ENCODE measurements around the gene USP24.

DNA sequence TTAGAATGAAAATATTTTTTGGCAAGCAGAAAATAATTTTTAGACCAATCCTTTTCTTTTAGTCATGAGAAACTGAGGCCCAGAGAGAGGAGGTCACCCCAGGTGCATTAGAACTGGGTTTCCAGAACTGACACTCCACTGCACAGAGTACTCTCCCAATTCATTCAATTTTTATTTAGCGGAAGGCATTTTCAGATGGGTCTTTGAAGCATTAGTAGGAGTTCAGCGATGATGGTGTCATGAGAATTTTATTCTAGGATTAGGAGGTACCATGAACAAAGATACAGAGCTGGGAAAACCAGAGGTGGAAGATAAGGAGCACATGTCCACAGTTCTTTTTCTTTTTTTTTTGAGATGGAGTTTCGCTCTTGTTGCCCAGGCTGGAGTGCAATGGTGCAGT, 173.6 kb downstream of the USP24 start:
- TF ChIP-seq EZH2phosphoT487 (IDR thresholded peaks at IDR 0.05; ENCODE audit: borderline replicate concordance) = no peak
- TF ChIP-seq, protein P1, sequence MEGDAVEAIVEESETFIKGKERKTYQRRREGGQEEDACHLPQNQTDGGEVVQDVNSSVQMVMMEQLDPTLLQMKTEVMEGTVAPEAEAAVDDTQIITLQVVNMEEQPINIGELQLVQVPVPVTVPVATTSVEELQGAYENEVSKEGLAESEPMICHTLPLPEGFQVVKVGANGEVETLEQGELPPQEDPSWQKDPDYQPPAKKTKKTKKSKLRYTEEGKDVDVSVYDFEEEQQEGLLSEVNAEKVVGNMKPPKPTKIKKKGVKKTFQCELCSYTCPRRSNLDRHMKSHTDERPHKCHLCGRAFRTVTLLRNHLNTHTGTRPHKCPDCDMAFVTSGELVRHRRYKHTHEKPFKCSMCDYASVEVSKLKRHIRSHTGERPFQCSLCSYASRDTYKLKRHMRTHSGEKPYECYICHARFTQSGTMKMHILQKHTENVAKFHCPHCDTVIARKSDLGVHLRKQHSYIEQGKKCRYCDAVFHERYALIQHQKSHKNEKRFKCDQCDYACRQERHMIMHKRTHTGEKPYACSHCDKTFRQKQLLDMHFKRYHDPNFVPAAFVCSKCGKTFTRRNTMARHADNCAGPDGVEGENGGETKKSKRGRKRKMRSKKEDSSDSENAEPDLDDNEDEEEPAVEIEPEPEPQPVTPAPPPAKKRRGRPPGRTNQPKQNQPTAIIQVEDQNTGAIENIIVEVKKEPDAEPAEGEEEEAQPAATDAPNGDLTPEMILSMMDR (conservative IDR thresholded peaks at IDR 0.05; ENCODE audit: low read length) = no peak
